ENCODE data around the gene TBC1D3B.
A peak's percentile ranks its signal among the peaks of the same experiment; 100 is the strongest.

The TBC1D3B gene

DNA sequence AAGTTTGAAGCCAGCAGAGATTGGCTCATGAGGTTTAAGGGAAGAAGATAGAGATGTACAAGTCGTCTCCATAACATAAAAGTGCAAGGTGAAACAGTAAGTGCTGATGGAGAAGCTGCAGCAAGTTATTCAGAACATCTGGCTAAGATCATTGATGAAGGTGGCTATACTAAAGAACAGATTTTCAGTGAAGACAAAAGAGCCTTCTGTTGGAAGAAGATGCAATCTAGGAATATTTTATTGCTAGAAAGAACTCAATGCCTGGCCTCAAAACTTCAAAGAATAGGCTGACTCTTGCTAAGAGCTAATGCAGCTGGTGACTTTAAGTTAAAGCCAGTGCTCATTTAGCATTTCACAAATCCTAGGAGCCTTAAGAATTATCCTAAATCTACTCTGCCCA is 46.8 kb downstream of the TBC1D3B start:
- TF ChIP-seq TAF1 (IDR thresholded peaks at IDR 0.05; ENCODE audit: low read depth) (no peak), TCF12 (IDR thresholded peaks at IDR 0.05; ENCODE audit: low read depth) (no peak), CREB1 (IDR thresholded peaks at IDR 0.05; ENCODE audit: low read depth) (no peak), RAD21 (IDR thresholded peaks at IDR 0.05; ENCODE audit: low read depth) (no peak), FOXM1 (IDR thresholded peaks at IDR 0.05; ENCODE audit: borderline replicate concordance, low read depth) (no peak)

DNA sequence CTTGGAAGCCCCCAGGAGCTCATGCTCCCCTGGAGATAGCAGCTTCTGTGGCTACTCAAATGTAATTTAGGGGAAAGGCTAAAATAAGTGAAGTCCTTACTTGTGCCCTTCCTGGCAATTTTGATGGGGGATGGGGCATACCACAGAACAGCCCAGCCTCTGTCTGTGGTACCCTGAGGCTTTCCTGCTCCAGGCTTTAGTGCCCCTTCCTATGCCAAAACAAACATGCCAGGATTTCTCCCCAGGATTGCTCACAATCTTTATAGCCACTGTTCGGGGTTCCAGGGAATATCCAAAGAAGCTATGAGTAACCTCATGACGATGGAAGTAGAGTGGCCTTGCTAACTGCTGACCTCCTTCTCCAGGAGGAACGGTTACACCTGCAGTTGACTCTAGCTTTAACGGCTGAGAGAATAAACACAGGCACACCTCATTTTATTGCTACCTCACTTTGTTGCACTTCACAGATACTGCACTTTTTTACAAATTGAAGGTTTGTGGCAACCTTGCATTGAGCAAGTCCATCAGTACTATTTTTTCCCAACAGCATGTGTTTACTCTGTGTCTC is 47.9 kb downstream of the TBC1D3B start:
- TF ChIP-seq FOXM1 (IDR thresholded peaks at IDR 0.05; ENCODE audit: borderline replicate concordance, low read depth) = no peak
- no peak for TF ChIP-seq RAD21 (IDR thresholded peaks at IDR 0.05; ENCODE audit: low read depth)
- TF ChIP-seq USF1 (IDR thresholded peaks at IDR 0.05) = no peak
- no peak for TF ChIP-seq CREB1 (IDR thresholded peaks at IDR 0.05; ENCODE audit: low read depth)
- no peak for TF ChIP-seq MAX (IDR thresholded peaks at IDR 0.05)
- no peak for TF ChIP-seq YY1 (IDR thresholded peaks at IDR 0.05; ENCODE audit: low read depth)
- no peak for TF ChIP-seq EGR1 (IDR thresholded peaks at IDR 0.05)
- TF ChIP-seq TCF12 (IDR thresholded peaks at IDR 0.05; ENCODE audit: low read depth) = no peak
- TF ChIP-seq ZBTB7A (IDR thresholded peaks at IDR 0.05; ENCODE audit: low read depth) = no peak
- TF ChIP-seq TAF1 (IDR thresholded peaks at IDR 0.05; ENCODE audit: low read depth) = no peak
- TF ChIP-seq NFIC (IDR thresholded peaks at IDR 0.05) = no peak
- no peak for TF ChIP-seq REST (IDR thresholded peaks at IDR 0.05; ENCODE audit: low read depth)

DNA sequence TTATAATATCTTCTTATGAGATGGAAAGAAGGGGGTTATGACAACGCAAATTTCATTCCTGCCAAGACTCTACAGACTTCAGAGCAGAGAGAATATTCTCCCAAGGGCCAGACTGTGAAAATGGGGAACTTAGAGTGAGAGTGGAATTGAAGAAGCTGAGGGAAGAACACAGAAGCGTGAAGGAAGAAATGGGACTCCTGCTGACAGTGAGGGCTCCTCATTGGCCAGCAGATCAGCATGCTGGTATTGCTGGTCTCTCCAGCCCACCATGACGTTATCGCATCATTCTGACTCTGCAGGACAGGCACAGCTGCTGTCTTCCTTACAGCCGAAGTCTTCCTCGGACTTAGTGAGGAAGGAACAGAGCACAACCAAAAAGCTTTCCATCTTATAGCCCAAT is 48.5 kb downstream of the TBC1D3B start:
- TF ChIP-seq RAD21 (IDR thresholded peaks at IDR 0.05; ENCODE audit: low read depth) (no peak), EP300 (IDR thresholded peaks at IDR 0.05; ENCODE audit: borderline replicate concordance) (no peak), CREB1 (IDR thresholded peaks at IDR 0.05; ENCODE audit: low read depth) (no peak), TEAD4 (IDR thresholded peaks at IDR 0.05) (no peak), TCF12 (IDR thresholded peaks at IDR 0.05; ENCODE audit: low read depth) (no peak), NFIC (IDR thresholded peaks at IDR 0.05) (no peak), ZBTB7A (IDR thresholded peaks at IDR 0.05; ENCODE audit: low read depth) (no peak), EGR1 (IDR thresholded peaks at IDR 0.05) (no peak), MAX (IDR thresholded peaks at IDR 0.05) (no peak), TAF1 (IDR thresholded peaks at IDR 0.05; ENCODE audit: low read depth) (no peak), FOXM1 (IDR thresholded peaks at IDR 0.05; ENCODE audit: borderline replicate concordance, low read depth) (no peak), CEBPB (IDR thresholded peaks at IDR 0.05) (no peak), YY1 (IDR thresholded peaks at IDR 0.05; ENCODE audit: low read depth) (no peak), REST (IDR thresholded peaks at IDR 0.05; ENCODE audit: low read depth) (no peak), USF1 (IDR thresholded peaks at IDR 0.05) (no peak)

- TF ChIP-seq USF1 (IDR thresholded peaks at IDR 0.05) (no peak), MAX (IDR thresholded peaks at IDR 0.05) (no peak)
These were observed 49.1 kb downstream of the TBC1D3B start for GRCh38 chr17:36127199-36127893.

GRCh38 chr17:36124879-36125824 is 51.3 kb downstream of the TBC1D3B start:
- TF ChIP-seq CEBPB (IDR thresholded peaks at IDR 0.05) (no peak), USF1 (IDR thresholded peaks at IDR 0.05) (peak; percentile 59)
